Ovary (tissue), 9 donors: ENCODE results near the gene TNPO2. TPM values are rescaled to one million over a fixed set of nuclear protein-coding genes. Genes with fewer than 3 reads are reported as not detected.
A peak's percentile ranks its signal among the peaks of the same experiment; 100 is the strongest.

Experiments used
- DNase-seq, 5 donors: peaks; one replicate each; pipeline ENCODE4 v3.0.0-alpha.2; 2019 to 2020
- H3K27ac ChIP-seq, 2 donors: fragments of 200-600 bp; one replicate each; pipeline versions ENCODE4 v1.5.1 to v1.8.0; 2019 to 2022
- H3K27me3 ChIP-seq: fragments of 200-600 bp; one replicate; pipeline ENCODE4 v1.8.0; 2022
- H3K36me3 ChIP-seq: fragments of 200-600 bp; sonication (generic); one replicate; pipeline ENCODE4 v1.5.1; 2019
- H3K4me1 ChIP-seq: one replicate; pipeline ENCODE4 v1.8.1; 2013; ENCODE audit warnings: mild to moderate bottlenecking, moderate library complexity; ENCODE audit not compliant: insufficient read depth
- H3K4me3 ChIP-seq: fragments of 200-600 bp; sonication (generic); one replicate; pipeline ENCODE4 v1.5.1; 2017
- H3K9me3 ChIP-seq, 2 donors: fragments of 200-600 bp in 1 of 2; sonication (generic) in 1 of 2; one replicate each; pipeline versions ENCODE4 v1.5.1 to v1.8.1; 2013 to 2019; ENCODE audit warnings: mild to moderate bottlenecking in 1 of 2, moderate library complexity in 1 of 2
- CTCF ChIP-seq, 3 donors: fragments of 450-650 bp in 2 of 3; fragments of 200-600 bp in 1 of 3; IDR thresholded peaks; one replicate each; pipeline versions ENCODE4 v1.5.1 to v1.8.0; 2016 to 2022; ENCODE audit warnings: antibody characterized with exemption in 3 of 3, mild to moderate bottlenecking in 1 of 3
- EP300 ChIP-seq: sonication (generic); formaldehyde crosslinking; IDR thresholded peaks from one replicate; pipeline ENCODE4 v1.6.1; 2017; ENCODE audit warnings: antibody characterized with exemption
- POLR2A ChIP-seq: fragments of 450-650 bp; IDR thresholded peaks from one replicate; pipeline ENCODE4 v1.6.1; 2017; ENCODE audit warnings: antibody characterized with exemption, mild to moderate bottlenecking, moderate library complexity
- WGBS, 3 donors: extraction: QIAGEN DNeasy Blood & Tissue Kit in 1 of 3; methylation state at CpG; one replicate each; pipeline versions ENCODE4 v1.1.5 to v1.1.7; 2013 to 2017; 5-methylcytosine and 5-hydroxymethylcytosine counted together
- intact Hi-C, 4 donors: fragments of 100-400 bp; cut with DNase I; formaldehyde crosslinking; loops; one replicate each; pipeline versions ENCODE4 v1.11.0 to v1.15.1; 2022 to 2023
- polyA plus RNA-seq, 2 donors: library from polyadenylated mRNA; stranded (reverse); fragments of 200-250 nt in 1 of 2; fragments of 350-450 nt in 1 of 2; fragmentation: Illumina TruSeq in 1 of 2; extraction: RNeasy Lipid Tissue Mini Kit (QIAGEN cat#74804) in 1 of 2; gene quantifications; one replicate each; pipeline ENCODE4 v1.2.3, GENCODE V29; 2013 to 2014
- total RNA-seq, 7 donors: library from RNA; depleted of rRNA in 2 of 7; stranded (reverse); fragments of >200 nt in 2 of 7; fragmentation: NEBNext Ultra II Directional in 3 of 7; extraction: Animal tissue kit (Norgen Biotek cat#: 25700) in 3 of 7; gene quantifications; one replicate each; pipeline versions ENCODE4 v1.1.0 to v1.2.4, GENCODE V29; 2016 to 2023
- donor health status: DM: no; HTN: no; CAD: no; lungs with moderate emphysema.
- donor health status: DM: no; HTN: no; CAD: no.
- donor health status: Bipolar disorder and iron deficiency.
- donor health status: DM: yes; HTN: yes; CAD: no.
- donor health status: DM: no; HTN: no; CAD: no.
- donor health status: DM: yes; HTN: yes; CAD: no.

Gene TNPO2
- total and polyA plus RNA-seq, 9 donors, result 41.5 to 109 (median 75.7) TPM

- Histone ChIP-seq H3K27me3 (no peaks in the 10 kb centered on the region), H3K27ac (peak overlapping the region; percentile 66 to 88), H3K4me3 (peak overlapping the region; percentile 78), H3K4me1 (peaks cover 17% of the 10 kb centered on the region), H3K9me3 (no peaks in the 10 kb centered on the region), H3K36me3 (no peaks in the 10 kb centered on the region)
- DNase-seq, result no peak
- TF ChIP-seq CTCF (IDR thresholded peaks at IDR 0.05) (no peak), POLR2A (no peak), EP300 (no peak)
- intact Hi-C loops, result no loop called here
- WGBS, 3 donors, result 1 to 2% (median 2%) methylated on average over 15 of the region's 15 CpGs
Measured at GRCh38 chr19:12733369-12734214, 9.9 kb upstream of the TNPO2 start.

- TF ChIP-seq POLR2A, result no peak
- TF ChIP-seq EP300, result no peak
- TF ChIP-seq CTCF (IDR thresholded peaks at IDR 0.05), result no peak
- Histone ChIP-seq H3K4me1 (peaks cover 11% of the 10 kb centered on the region), H3K9me3 (no peaks in the 10 kb centered on the region), H3K27me3 (no peaks in the 10 kb centered on the region), H3K27ac (no peak overlapping the region), H3K36me3 (no peaks in the 10 kb centered on the region), H3K4me3 (no peak overlapping the region)
- intact Hi-C loops, result no loop called here
- 84 to 88% (median 88%) methylated on average over 23 to 24 of the region's 24 CpGs for WGBS, 3 donors
- no peak for DNase-seq
Measured at GRCh38 chr19:12731337-12731736, 7.6 kb upstream of the TNPO2 start.

- 64 to 81% (median 65%) methylated on average over 3 of the region's 3 CpGs for WGBS, 3 donors
- no peaks in the 10 kb centered on the region for H3K36me3 ChIP-seq
Measured at GRCh38 chr19:12730064-12730463, 6.3 kb upstream of the TNPO2 start.

GRCh38 chr19:12727745-12728433, 4.2 kb upstream of the TNPO2 start:
- Histone ChIP-seq H3K4me3 (no peak overlapping the region), H3K36me3 (no peaks in the 10 kb centered on the region), H3K9me3 (no peaks in the 10 kb centered on the region), H3K27me3 (no peaks in the 10 kb centered on the region), H3K27ac (no peak overlapping the region), H3K4me1 (peaks cover 7% of the 10 kb centered on the region)
- WGBS, 3 donors, result 90 to 96% (median 92%) methylated on average over 9 of the region's 9 CpGs
- TF ChIP-seq POLR2A, result no peak
- no peak for TF ChIP-seq CTCF (IDR thresholded peaks at IDR 0.05)
- TF ChIP-seq EP300, result no peak
- intact Hi-C loops, result no loop called here
- DNase-seq, result no peak

More at GRCh38 chr19:12730064-12730463, 6.3 kb upstream of the TNPO2 start:
- Histone ChIP-seq H3K4me3 (no peak overlapping the region), H3K27ac (no peak overlapping the region), H3K4me1 (peaks cover 11% of the 10 kb centered on the region), H3K27me3 (no peaks in the 10 kb centered on the region), H3K9me3 (no peaks in the 10 kb centered on the region)
- DNase-seq, result no peak
- TF ChIP-seq EP300 (no peak), POLR2A (no peak), CTCF (IDR thresholded peaks at IDR 0.05) (no peak)
- intact Hi-C loops, result no loop called here
